ENCODE results near the gene ZNF208. TPM values are rescaled to one million over a fixed set of nuclear protein-coding genes. Genes with fewer than 3 reads are reported as not detected.

ZNF208 gene
- total and polyA plus RNA-seq, 2 donors (not counting 1 experiment from before 2014, with no cell fraction given), result 4.0 to 11.4 TPM

- Mint-ChIP-seq H3K4me3 (no peak overlapping the region), H3K27ac (no peak overlapping the region), H3K4me1 (no peaks in the 10 kb centered on the region), H3K27me3 (peaks cover 4% of the 10 kb centered on the region), H3K9me3 (ENCODE audit: insufficient read depth) (no peaks in the 10 kb centered on the region)
- Histone ChIP-seq H3K27me3 (replicated peaks in 1 of 4; ENCODE audit: control extremely low read depth in 1 of 4, control insufficient read depth in 3 of 4, insufficient read depth in 4 of 4, low read length in 3 of 4) (no peaks in the 10 kb centered on the region), H3K9ac (ENCODE audit: low read length) (no peak overlapping the region), H3K9me3 (ENCODE audit: control extremely low read depth in 1 of 3, control insufficient read depth in 2 of 3, insufficient read depth in 1 of 3, low read length in 2 of 3) (peaks cover 0 to 1% (median 0%) of the 10 kb centered on the region in 3 donors), H2AFZ (ENCODE audit: insufficient read depth, low read depth, low read length, poor library complexity, severe bottlenecking) (no peak overlapping the region), H3K4me3 (ENCODE audit: control extremely low read depth in 1 of 5, extremely low read depth in 1 of 5, insufficient read depth in 1 of 5, low read depth in 2 of 5, low read length in 4 of 5) (no peak overlapping the region), H3K36me3 (replicated peaks in 1 of 2; ENCODE audit: control extremely low read depth in 1 of 2, control insufficient read depth in 1 of 2, extremely low read depth in 1 of 2, insufficient read depth in 2 of 2, low read length in 1 of 2) (no peaks in the 10 kb centered on the region), H3K79me2 (ENCODE audit: control insufficient read depth, insufficient read depth, low read length) (no peaks in the 10 kb centered on the region), H3K4me2 (replicated peaks; ENCODE audit: low read depth, low read length, poor library complexity, severe bottlenecking) (no peak overlapping the region), H3K4me1 (ENCODE audit: control insufficient read depth in 2 of 2, insufficient read depth in 2 of 2, low read length in 2 of 2) (no peaks in the 10 kb centered on the region), H4K20me1 (ENCODE audit: control insufficient read depth, insufficient read depth, low read length, poor library complexity, severe bottlenecking) (no peaks in the 10 kb centered on the region), H3K27ac (ENCODE audit: low read length in 2 of 2) (no peak overlapping the region)
- ChIA-PET POLR2A (no interaction called here), CTCF (no interaction called here)
- intact Hi-C loops (cut with micrococcal nuclease), result no loop called here
- no peak for DNase-seq
- ATAC-seq (ENCODE audit: low read depth), result no peak
- TF ChIP-seq EZH2 (IDR thresholded peaks at IDR 0.05; ENCODE audit: borderline replicate concordance, insufficient read depth, low read depth, low read length, poor library complexity, severe bottlenecking) (no peak), CTCF (IDR thresholded peaks at IDR 0.05) (no peak)
- WGBS (ENCODE audit: insufficient coverage), result 78% methylated on average over 8 of the region's 10 CpGs
Observed at GRCh38 chr19:21883516-21883915, 127.2 kb downstream of the ZNF208 start.

Other genes starting within 250 kb of the ZNF208 start
- gene ZNF100, start 243.4 kb downstream of the ZNF208 start, total RNA-seq, result 16.0 and 21.6 TPM in 2 replicates
- gene ZNF100, start 243.4 kb downstream of the ZNF208 start, polyA plus RNA-seq, result 2.9 and 5.5 TPM in 2 replicates
- gene ZNF43, start 174.8 kb downstream of the ZNF208 start, total RNA-seq, result 59.8 and 69.9 TPM in 2 replicates
- gene ZNF43, start 174.8 kb downstream of the ZNF208 start, polyA plus RNA-seq, result 8.3 and 10.8 TPM in 2 replicates
- gene ZNF257, start 41.5 kb upstream of the ZNF208 start, total RNA-seq, result 14.3 and 15.6 TPM in 2 replicates
- 2.9 and 3.4 TPM in 2 replicates for gene ZNF257, start 41.5 kb upstream of the ZNF208 start, polyA plus RNA-seq
- gene ZNF676, start 186.0 kb upstream of the ZNF208 start, total RNA-seq, result 0.22 and 0.44 TPM in 2 replicates
- gene ZNF676, start 186.0 kb upstream of the ZNF208 start, polyA plus RNA-seq, result 0.06 and 0.09 TPM in 2 replicates

Data from B cell (primary cell).